AG10803 (cell line): ENCODE measurements around the gene PRKCH.

Experiments
- DNase-seq: peaks from one replicate; pipeline ENCODE4 v3.0.0; 2010; ENCODE audit warnings: low read depth
- H3K4me3 ChIP-seq: 2 replicates; pipeline ENCODE4 v1.5.1; 2011; ENCODE audit warnings: mild to moderate bottlenecking, low read length, control low read depth
- TF ChIP-seq, protein P1 (sequence below): conservative IDR thresholded peaks from 2 replicates; pipeline ENCODE4 v1.5.1; 2011; ENCODE audit warnings: mild to moderate bottlenecking, low read length, control low read depth, inconsistent platforms

Gene PRKCH

DNA sequence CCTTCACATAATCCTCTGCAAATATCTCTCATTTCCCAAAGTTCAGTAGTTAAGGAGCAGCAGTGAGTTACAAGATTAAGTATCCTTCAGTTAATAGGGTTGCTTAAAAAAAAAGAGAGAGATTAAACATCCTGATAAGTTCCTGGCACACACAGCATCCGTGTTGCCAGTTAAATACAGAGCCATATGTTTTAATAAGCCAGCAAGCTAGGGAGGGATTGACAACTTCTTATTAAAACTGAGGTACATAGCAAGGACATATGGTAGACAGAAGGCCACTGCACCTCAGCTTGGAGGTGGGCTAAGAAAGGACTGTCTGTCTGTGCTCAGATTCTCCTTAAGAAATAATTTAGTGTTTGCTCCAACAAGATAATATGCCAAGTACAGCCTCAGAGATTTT, 30.7 kb upstream of the PRKCH start:
- TF ChIP-seq, protein P1, sequence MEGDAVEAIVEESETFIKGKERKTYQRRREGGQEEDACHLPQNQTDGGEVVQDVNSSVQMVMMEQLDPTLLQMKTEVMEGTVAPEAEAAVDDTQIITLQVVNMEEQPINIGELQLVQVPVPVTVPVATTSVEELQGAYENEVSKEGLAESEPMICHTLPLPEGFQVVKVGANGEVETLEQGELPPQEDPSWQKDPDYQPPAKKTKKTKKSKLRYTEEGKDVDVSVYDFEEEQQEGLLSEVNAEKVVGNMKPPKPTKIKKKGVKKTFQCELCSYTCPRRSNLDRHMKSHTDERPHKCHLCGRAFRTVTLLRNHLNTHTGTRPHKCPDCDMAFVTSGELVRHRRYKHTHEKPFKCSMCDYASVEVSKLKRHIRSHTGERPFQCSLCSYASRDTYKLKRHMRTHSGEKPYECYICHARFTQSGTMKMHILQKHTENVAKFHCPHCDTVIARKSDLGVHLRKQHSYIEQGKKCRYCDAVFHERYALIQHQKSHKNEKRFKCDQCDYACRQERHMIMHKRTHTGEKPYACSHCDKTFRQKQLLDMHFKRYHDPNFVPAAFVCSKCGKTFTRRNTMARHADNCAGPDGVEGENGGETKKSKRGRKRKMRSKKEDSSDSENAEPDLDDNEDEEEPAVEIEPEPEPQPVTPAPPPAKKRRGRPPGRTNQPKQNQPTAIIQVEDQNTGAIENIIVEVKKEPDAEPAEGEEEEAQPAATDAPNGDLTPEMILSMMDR, result no peak
- DNase-seq, result no peak
- no peak overlapping the region for H3K4me3 ChIP-seq

- TF ChIP-seq, protein P1, result no peak
- no peak for DNase-seq
- H3K4me3 ChIP-seq, result no peak overlapping the region
Observed at GRCh38 chr14:61296151-61296550, 25.2 kb upstream of the PRKCH start.

DNA sequence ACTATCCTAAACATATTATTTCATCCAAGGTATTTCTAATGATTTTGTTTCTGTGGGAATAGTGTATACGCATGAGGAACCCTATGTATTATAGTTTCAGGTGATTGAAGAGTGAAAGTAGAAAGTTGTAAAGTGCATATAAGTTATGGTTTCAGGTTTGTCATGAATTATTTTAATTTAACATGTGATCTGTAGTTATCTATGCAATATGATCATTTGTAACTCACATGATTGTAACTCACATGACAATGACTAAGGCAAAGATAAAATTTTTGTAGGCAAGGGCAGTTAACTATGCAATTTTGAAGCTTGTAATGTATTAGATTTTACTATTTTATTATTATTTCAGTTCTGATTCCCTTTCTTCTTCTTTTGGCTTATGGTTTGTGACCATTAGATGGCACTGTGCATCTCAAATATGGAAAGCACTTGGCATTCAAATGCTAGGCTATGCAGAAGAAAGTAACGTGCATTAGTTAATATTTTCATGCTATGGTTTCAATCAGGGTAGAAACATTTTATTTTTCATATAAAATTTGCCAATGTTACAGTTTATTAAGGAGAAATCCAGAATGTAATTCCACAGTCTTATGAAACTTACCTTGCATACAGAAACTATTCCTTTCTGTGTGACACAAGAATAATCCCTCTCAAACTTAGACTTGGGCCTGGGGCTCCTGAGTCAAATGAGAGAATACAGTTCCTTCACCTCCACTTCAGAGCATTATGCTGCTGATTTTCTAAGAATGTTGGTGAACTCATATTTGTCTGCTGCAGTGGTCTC, 24.5 kb upstream of the PRKCH start:
- peak; percentile 34 for DNase-seq
- TF ChIP-seq, protein P1, result peak; percentile 79
- no peak overlapping the region for H3K4me3 ChIP-seq

DNA sequence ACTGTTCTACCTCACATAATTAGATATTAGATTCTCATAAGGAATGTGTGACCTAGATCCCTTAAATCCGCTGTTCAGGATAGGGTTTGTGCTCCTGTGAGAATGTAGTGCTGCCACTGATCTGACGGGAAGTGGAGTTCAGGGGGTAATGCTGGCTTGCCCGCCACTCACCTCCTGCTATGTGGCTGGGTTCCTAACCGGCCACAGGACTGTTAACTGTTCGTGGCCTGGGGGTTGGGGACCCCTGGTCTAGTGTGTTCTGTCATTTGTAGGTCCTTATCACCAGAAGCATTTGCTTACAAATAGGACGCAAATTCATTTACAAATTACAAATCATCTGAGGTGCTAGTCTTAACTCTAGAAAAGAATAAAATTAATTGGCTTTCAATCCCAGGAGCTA, 23.8 kb upstream of the PRKCH start:
- TF ChIP-seq, protein P1, result no peak
- no peak for DNase-seq
- no peak overlapping the region for H3K4me3 ChIP-seq

GRCh38 chr14:61298824-61299223, 22.6 kb upstream of the PRKCH start:
- no peak overlapping the region for H3K4me3 ChIP-seq

GRCh38 chr14:61300209-61300608, 21.2 kb upstream of the PRKCH start:
- TF ChIP-seq, protein P1, result no peak
- H3K4me3 ChIP-seq, result no peak overlapping the region
- no peak for DNase-seq

More at GRCh38 chr14:61298824-61299223, 22.6 kb upstream of the PRKCH start:
- no peak for DNase-seq
- TF ChIP-seq, protein P1, result no peak

GRCh38 chr14:61300754-61301153, 20.6 kb upstream of the PRKCH start:
- DNase-seq, result no peak
- H3K4me3 ChIP-seq, result no peak overlapping the region
- TF ChIP-seq, protein P1, result no peak
